Neuron (in vitro differentiated cells): Measurements from ENCODE around the gene CDC20.

Experiments used
- H2AFZ ChIP-seq: one replicate; pipeline ENCODE4 v1.6.1; 2013; ENCODE audit warnings: low read depth, mild to moderate bottlenecking, inconsistent platforms, low read length, moderate library complexity
- H3K27me3 ChIP-seq: one replicate; pipeline ENCODE4 v1.6.1; 2013; ENCODE audit warnings: low read length; ENCODE audit not compliant: insufficient read depth
- H3K36me3 ChIP-seq: one replicate; pipeline ENCODE4 v1.6.1; 2013; ENCODE audit warnings: low read length; ENCODE audit not compliant: insufficient read depth
- H3K4me1 ChIP-seq: one replicate; pipeline ENCODE4 v1.6.1; 2013; ENCODE audit warnings: low read length; ENCODE audit not compliant: insufficient read depth
- H3K4me3 ChIP-seq: 2 replicates; pipeline ENCODE4 v1.5.1; 2013; ENCODE audit warnings: mild to moderate bottlenecking, low read length, moderate library complexity
- H3K9me3 ChIP-seq: one replicate; pipeline ENCODE4 v1.6.1; 2013; ENCODE audit warnings: low read length

Gene CDC20

GRCh38 chr1:43358746-43359693 lies at the start of gene CDC20:
Gene CDC20 (plus strand): TSS chr1:43358981. CDS start chr1:43359216, 235 bp downstream.
- H3K9me3 ChIP-seq = no peaks in the 10 kb centered on the region
- peak within 1 kb of the TSS; percentile 94 for H2AFZ ChIP-seq
- peak within 1 kb of the TSS; percentile 93 for H3K4me3 ChIP-seq
- H3K27me3 ChIP-seq = no peaks in the 10 kb centered on the region
- H3K4me1 ChIP-seq = peaks cover 37% of the 10 kb centered on the region
- H3K36me3 ChIP-seq = peaks cover 36% of the 10 kb centered on the region

GRCh38 chr1:43309405-43310025 lies 49.3 kb upstream of the CDC20 start:
- Histone ChIP-seq H3K9me3 (peaks cover 3% of the 10 kb centered on the region), H3K36me3 (no peaks in the 10 kb centered on the region), H3K27me3 (no peaks in the 10 kb centered on the region), H3K4me3 (no peak overlapping the region), H3K4me1 (no peaks in the 10 kb centered on the region), H2AFZ (no peak overlapping the region)

- Histone ChIP-seq H3K4me3 (no peak overlapping the region), H3K4me1 (no peaks in the 10 kb centered on the region), H3K36me3 (no peaks in the 10 kb centered on the region), H3K9me3 (peaks cover 3% of the 10 kb centered on the region), H2AFZ (no peak overlapping the region), H3K27me3 (no peaks in the 10 kb centered on the region)
These were observed 47.3 kb upstream of the CDC20 start for GRCh38 chr1:43311521-43311920.

GRCh38 chr1:43312212-43312623 lies 46.6 kb upstream of the CDC20 start:
- Histone ChIP-seq H3K9me3 (peaks cover 3% of the 10 kb centered on the region), H2AFZ (no peak overlapping the region), H3K36me3 (no peaks in the 10 kb centered on the region), H3K4me3 (no peak overlapping the region), H3K4me1 (no peaks in the 10 kb centered on the region), H3K27me3 (no peaks in the 10 kb centered on the region)

GRCh38 chr1:43312663-43313515 lies 45.9 kb upstream of the CDC20 start:
- H3K4me3 ChIP-seq = no peak overlapping the region
- H3K9me3 ChIP-seq = peaks cover 3% of the 10 kb centered on the region

GRCh38 chr1:43313771-43314170 lies 45.0 kb upstream of the CDC20 start:
- H2AFZ ChIP-seq = no peak overlapping the region
- H3K4me1 ChIP-seq = no peaks in the 10 kb centered on the region
- no peaks in the 10 kb centered on the region for H3K36me3 ChIP-seq
- H3K27me3 ChIP-seq = no peaks in the 10 kb centered on the region
- no peak overlapping the region for H3K4me3 ChIP-seq
- peaks cover 3% of the 10 kb centered on the region for H3K9me3 ChIP-seq

More at GRCh38 chr1:43312663-43313515, 45.9 kb upstream of the CDC20 start:
- Histone ChIP-seq H3K36me3 (no peaks in the 10 kb centered on the region), H3K4me1 (no peaks in the 10 kb centered on the region), H2AFZ (no peak overlapping the region), H3K27me3 (no peaks in the 10 kb centered on the region)

- Histone ChIP-seq H2AFZ (no peak overlapping the region), H3K36me3 (no peaks in the 10 kb centered on the region), H3K4me3 (no peak overlapping the region), H3K4me1 (no peaks in the 10 kb centered on the region), H3K27me3 (no peaks in the 10 kb centered on the region), H3K9me3 (peaks cover 3% of the 10 kb centered on the region)
These were observed 44.5 kb upstream of the CDC20 start for GRCh38 chr1:43314233-43314632.

- Histone ChIP-seq H2AFZ (no peak overlapping the region), H3K27me3 (no peaks in the 10 kb centered on the region), H3K4me3 (no peak overlapping the region), H3K36me3 (no peaks in the 10 kb centered on the region), H3K4me1 (no peaks in the 10 kb centered on the region), H3K9me3 (peaks cover 3% of the 10 kb centered on the region)
These were observed 43.3 kb upstream of the CDC20 start for GRCh38 chr1:43315481-43315880.

GRCh38 chr1:43315963-43316737 lies 42.6 kb upstream of the CDC20 start:
- H3K4me1 ChIP-seq = no peaks in the 10 kb centered on the region
- H3K36me3 ChIP-seq = no peaks in the 10 kb centered on the region
- no peak overlapping the region for H3K4me3 ChIP-seq
- peaks cover 3% of the 10 kb centered on the region for H3K9me3 ChIP-seq
- no peaks in the 10 kb centered on the region for H3K27me3 ChIP-seq
- H2AFZ ChIP-seq = no peak overlapping the region

- Histone ChIP-seq H2AFZ (no peak overlapping the region), H3K4me1 (no peaks in the 10 kb centered on the region), H3K36me3 (no peaks in the 10 kb centered on the region), H3K9me3 (peaks cover 3% of the 10 kb centered on the region), H3K27me3 (no peaks in the 10 kb centered on the region), H3K4me3 (no peak overlapping the region)
These were observed 41.9 kb upstream of the CDC20 start for GRCh38 chr1:43316738-43317520.

- Histone ChIP-seq H3K9me3 (peaks cover 2% of the 10 kb centered on the region), H3K4me3 (no peak overlapping the region), H3K4me1 (no peaks in the 10 kb centered on the region), H3K27me3 (no peaks in the 10 kb centered on the region), H2AFZ (no peak overlapping the region), H3K36me3 (no peaks in the 10 kb centered on the region)
These were observed 40.8 kb upstream of the CDC20 start for GRCh38 chr1:43317817-43318471.
